Stimulated activated CD8-positive, alpha-beta memory T cell treated with anti-CD3 and anti-CD28 coated beads, Interleukin-2, amount 100 ng/mL, for 48 hours (primary cell): ENCODE data around the gene MPV17L2.

Experiments used
- DNase-seq, 2 donors: peaks; one replicate each; pipeline ENCODE4 v3.0.0-alpha.2; 2020; ENCODE audit warnings: low read depth in 2 of 2

The MPV17L2 gene

DNA sequence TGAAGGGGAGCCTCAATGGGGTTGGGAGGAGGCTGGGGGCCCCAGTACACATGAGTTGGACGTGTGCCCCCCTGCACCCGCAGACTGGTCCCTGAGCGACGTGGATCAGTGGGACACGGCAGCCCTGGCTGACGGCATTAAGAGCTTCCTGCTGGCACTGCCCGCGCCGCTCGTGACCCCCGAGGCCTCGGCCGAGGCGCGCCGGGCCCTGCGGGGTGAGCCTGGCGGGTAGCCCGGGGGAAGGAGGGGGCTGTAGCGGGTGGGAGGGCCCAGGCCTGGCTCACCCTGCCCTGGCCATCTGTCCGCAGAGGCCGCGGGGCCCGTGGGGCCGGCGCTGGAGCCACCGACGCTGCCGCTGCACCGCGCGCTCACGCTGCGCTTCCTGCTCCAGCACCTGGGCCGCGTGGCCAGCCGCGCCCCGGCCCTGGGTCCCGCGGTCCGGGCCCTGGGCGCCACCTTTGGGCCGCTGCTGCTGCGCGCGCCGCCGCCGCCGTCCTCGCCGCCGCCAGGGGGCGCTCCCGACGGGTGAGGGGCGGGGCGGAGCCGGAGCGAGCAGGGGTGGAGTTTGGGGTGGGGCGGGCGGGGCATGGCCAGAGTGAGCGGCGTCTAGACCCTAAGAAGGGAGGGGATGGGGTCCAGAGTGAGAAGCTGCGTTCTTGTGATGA lies 31.9 kb upstream of the MPV17L2 start:
- peak; percentile 62 to 81 for DNase-seq

DNA sequence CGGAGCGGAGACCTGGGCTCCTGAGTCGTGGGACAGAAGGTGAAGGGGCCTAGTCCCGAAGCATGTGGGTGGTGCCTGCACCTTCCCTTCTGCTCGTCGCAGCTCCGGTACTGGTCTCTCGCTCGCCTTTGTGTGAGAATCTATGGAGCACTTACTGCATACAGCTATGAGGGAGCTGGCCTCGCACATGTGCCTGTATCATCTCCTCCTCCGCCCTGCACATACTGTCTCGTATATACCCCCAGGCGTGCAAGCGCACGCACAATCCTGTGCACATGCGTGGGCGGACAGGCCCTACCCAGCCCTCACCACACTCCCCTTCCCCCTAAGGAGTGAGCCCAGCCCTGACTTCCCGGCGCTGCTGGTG lies 31.4 kb upstream of the MPV17L2 start:
- no peak for DNase-seq

- DNase-seq: no peak
Observed at GRCh38 chr19:18164072-18164471, 28.9 kb upstream of the MPV17L2 start.

- no peak for DNase-seq
Observed at GRCh38 chr19:18165794-18166544, 27.0 kb upstream of the MPV17L2 start.

DNA sequence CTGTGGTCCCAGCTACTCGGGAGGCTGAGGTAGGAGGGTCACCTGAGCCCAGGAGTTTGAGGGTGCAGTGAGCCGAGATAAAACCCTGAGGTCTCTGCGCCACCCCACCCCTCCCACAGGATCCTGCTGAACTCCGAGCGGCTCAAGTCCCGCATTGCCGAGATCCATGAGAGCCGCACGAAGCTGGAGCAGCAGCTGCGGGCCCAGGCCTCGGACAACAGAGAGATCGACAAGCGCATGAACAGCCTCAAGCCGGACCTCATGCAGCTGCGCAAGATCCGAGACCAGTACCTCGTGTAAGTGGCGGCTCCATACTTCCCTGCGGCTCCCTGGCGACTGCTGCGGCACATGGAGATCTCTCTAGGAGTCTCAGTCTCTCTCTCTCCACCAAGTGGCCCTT lies 26.0 kb upstream of the MPV17L2 start:
- no peak for DNase-seq

GRCh38 chr19:18167975-18168645 lies 24.9 kb upstream of the MPV17L2 start:
- peak in 1 of 2 donors; percentile 53 for DNase-seq

GRCh38 chr19:18168673-18169381 lies 24.2 kb upstream of the MPV17L2 start:
- no peak for DNase-seq

DNA sequence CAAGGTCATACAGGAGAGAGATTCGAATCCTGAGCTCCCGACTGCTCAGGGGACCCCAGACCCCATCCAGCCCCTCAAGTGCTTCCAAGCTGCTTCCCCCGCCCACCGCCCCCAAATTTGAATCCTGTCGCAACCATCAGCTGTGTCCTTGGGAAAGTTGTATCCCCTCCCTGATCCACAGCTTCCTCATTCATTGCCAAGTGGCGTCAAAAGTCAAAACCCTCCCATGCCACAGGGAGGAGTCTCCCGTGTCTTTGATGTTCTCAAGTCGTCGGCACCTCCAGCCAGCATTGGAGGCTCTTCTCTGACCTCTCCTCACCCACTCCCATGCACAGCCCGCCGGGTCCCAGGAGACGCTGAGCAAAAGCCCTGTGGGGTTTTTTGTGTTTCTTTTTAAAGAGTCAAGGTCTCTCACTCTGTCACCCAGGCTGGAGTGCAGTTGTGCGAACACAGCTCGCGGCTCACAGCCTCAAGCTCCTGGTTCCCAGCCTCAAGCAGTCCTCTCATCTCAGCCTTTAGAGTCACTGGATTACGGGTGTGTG lies 22.2 kb upstream of the MPV17L2 start:
- no peak for DNase-seq

- no peak for DNase-seq
Observed at GRCh38 chr19:18171605-18172327, 21.3 kb upstream of the MPV17L2 start.

- no peak for DNase-seq
Observed at GRCh38 chr19:18172331-18173053, 20.5 kb upstream of the MPV17L2 start.

GRCh38 chr19:18173054-18173571 lies 19.9 kb upstream of the MPV17L2 start:
- no peak for DNase-seq

GRCh38 chr19:18173572-18174288 lies 19.3 kb upstream of the MPV17L2 start, which contains the start of gene IFI30:
Gene IFI30, plus strand, starts transcription at chr19:18173813. Its CDS starts 29 bp downstream, at chr19:18173842.
- DNase-seq: peak; percentile 49 to 53

DNA sequence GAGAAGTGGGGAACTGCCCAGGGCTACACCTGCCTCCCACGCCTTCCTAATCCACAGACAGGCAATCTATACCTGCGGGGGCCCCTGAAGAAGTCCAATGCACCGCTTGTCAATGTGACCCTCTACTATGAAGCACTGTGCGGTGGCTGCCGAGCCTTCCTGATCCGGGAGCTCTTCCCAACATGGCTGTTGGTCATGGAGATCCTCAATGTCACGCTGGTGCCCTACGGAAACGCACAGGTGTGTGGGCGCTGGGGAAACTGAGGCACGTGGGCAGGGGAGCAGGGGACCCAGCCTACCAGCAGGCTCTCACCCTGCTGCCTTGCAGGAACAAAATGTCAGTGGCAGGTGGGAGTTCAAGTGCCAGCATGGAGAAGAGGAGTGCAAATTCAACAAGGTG lies 18.0 kb upstream of the MPV17L2 start:
- no peak for DNase-seq

DNA sequence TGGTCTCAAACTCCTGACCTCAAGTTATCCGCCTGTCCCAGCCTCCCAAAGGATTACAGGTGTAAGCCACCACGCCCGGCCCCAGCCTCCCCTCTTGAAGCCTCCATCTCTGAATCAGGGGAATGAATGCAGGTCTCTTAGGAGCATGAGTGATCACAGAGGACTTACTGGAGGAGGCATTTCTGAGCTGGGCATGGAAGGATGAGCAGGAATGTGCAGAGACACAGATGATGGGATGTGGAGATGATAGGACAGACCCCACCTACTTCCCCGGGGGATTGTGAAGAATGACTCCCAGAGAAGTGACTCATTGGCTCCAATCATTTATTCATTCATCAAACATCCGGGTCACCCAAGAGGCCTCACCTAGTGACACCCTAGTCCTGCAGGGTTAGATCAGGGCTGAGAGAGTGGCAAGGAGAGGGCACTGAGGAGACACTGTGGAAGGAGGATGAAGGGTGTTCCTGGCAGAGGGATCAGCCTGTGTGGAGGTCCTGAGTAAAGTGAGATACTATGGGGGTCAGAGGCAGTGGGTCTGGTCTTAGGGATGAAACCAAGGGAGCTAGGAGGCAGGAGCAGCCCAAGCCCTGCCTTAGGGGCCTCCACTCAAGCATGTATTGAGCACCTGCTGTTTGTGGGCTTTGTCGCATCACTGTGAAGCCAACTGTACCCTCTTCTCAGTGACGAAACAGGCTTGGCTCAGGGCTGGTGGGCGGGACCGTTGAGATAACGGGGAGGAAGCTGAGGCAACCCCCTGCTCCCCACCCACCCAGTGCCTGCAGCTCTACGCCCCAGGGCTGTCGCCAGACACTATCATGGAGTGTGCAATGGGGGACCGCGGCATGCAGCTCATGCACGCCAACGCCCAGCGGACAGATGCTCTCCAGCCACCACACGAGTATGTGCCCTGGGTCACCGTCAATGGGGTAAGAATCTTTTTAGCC lies 16.4 kb upstream of the MPV17L2 start:
- no peak for DNase-seq

GRCh38 chr19:18179957-18180356 lies 13.1 kb upstream of the MPV17L2 start:
- no peak for DNase-seq

GRCh38 chr19:18183529-18183928 lies 9.5 kb upstream of the MPV17L2 start:
- no peak for DNase-seq

- DNase-seq: no peak
Observed at GRCh38 chr19:18185538-18185937, 7.5 kb upstream of the MPV17L2 start.

DNA sequence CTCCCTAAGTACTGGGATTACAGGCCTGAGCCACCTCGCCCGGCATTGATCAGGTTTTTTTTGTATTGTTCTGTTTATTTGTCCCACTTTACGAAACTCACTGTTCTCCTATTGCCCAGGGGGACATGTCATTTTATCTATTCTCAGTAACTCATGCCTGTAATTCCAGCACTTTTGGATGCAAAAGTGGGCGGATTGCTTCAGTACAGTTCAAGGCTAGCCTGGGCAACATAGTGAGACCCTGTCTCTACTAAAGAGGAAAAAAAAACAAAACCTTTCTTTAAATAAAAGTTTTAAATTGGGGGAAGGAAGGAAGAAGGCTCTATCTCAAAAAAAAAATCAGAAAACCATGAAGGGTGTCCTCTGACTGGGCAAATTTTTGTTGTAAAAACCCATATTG lies 2.7 kb upstream of the MPV17L2 start:
- DNase-seq: no peak
